Measurements from ENCODE around the gene LCNL1.

GRCh38 chr9:137021568-137021978, 38.8 kb downstream of the LCNL1 start:
- TF ChIP-seq CTCF (conservative IDR thresholded peaks at IDR 0.05; ENCODE audit: low read depth, low read length) (no peak), EZH2 (IDR thresholded peaks at IDR 0.05; ENCODE audit: borderline replicate concordance, low read depth, low read length, poor library complexity, severe bottlenecking) (no peak)

Measured in A673 (cell line).